H54 (cell line): Measurements from ENCODE around the gene PLIN4.

Source experiments
- DNase-seq: peaks from one replicate; pipeline ENCODE4 v3.0.0; 2011; ENCODE audit warnings: low spot score, mixed read lengths; ENCODE audit not compliant: insufficient read length
- FAIRE-seq: peaks from 3 replicates; lab custom pipeline; 2011; peaks lifted over from hg19 to GRCh38; lab: Jason Lieb, UNC
- POLR2A ChIP-seq: IDR thresholded peaks from 2 replicates; pipeline ENCODE4 v1.6.1; 2011; ENCODE audit warnings: low read depth, mild to moderate bottlenecking, low read length

Gene PLIN4

GRCh38 chr19:4522291-4523002 lies 4.2 kb upstream of the PLIN4 start:
- FAIRE-seq (no peak), DNase-seq (no peak)
- TF ChIP-seq POLR2A = no peak

- FAIRE-seq = no peak
Observed at GRCh38 chr19:4521888-4522242, 3.6 kb upstream of the PLIN4 start.

GRCh38 chr19:4521170-4521887 lies 3.0 kb upstream of the PLIN4 start:
- FAIRE-seq = no peak
- DNase-seq = no peak
- TF ChIP-seq POLR2A = no peak

More at GRCh38 chr19:4521888-4522242, 3.6 kb upstream of the PLIN4 start:
- TF ChIP-seq POLR2A = no peak
- DNase-seq = no peak

GRCh38 chr19:4519521-4520277 lies 1.4 kb upstream of the PLIN4 start:
- no peak for TF ChIP-seq POLR2A
- DNase-seq (no peak), FAIRE-seq (no peak)

GRCh38 chr19:4519172-4519496 lies 848 bp upstream of the PLIN4 start:
- no peak for FAIRE-seq
- DNase-seq = no peak
- TF ChIP-seq POLR2A = no peak

GRCh38 chr19:4517451-4518057 lies 732 bp downstream of the PLIN4 start:
- DNase-seq (no peak), FAIRE-seq (no peak)
- TF ChIP-seq POLR2A = no peak

- TF ChIP-seq POLR2A = no peak
- DNase-seq = peak; percentile 58
- no peak for FAIRE-seq
Observed at GRCh38 chr19:4516939-4517300, 1.4 kb downstream of the PLIN4 start.

- no peak for TF ChIP-seq POLR2A
- FAIRE-seq = no peak
- no peak for DNase-seq
Observed at GRCh38 chr19:4516199-4516938, 1.9 kb downstream of the PLIN4 start.

GRCh38 chr19:4515732-4516131 lies 2.6 kb downstream of the PLIN4 start:
- TF ChIP-seq POLR2A = no peak
- DNase-seq (no peak), FAIRE-seq (no peak)

- DNase-seq = no peak
- TF ChIP-seq POLR2A = no peak
- no peak for FAIRE-seq
Observed at GRCh38 chr19:4513248-4513647, 5.0 kb downstream of the PLIN4 start.

GRCh38 chr19:4512070-4512469 lies 6.2 kb downstream of the PLIN4 start:
- FAIRE-seq = no peak
- DNase-seq = no peak
- TF ChIP-seq POLR2A = no peak

GRCh38 chr19:4511300-4512054 lies 6.8 kb downstream of the PLIN4 start:
- FAIRE-seq (no peak), DNase-seq (no peak)
- no peak for TF ChIP-seq POLR2A

GRCh38 chr19:4510435-4511255 lies 7.6 kb downstream of the PLIN4 start:
- TF ChIP-seq POLR2A = no peak
- FAIRE-seq (no peak), DNase-seq (no peak)
